Measurements from ENCODE around the gene PLEKHM2. TPM values are rescaled to one million over a fixed set of nuclear protein-coding genes. Genes with fewer than 3 reads are reported as not detected.

Gene PLEKHM2
- total RNA-seq, 5 donors from 2014 or later (not counting 1 experiment from before 2014, with no cell fraction given): 52.5 to 65.2 (median 59.6) TPM

GRCh38 chr1:15734296-15734695 lies 50.2 kb downstream of the PLEKHM2 start:
- 100% methylated on average over 3 of the region's 13 CpGs for WGBS (ENCODE audit: insufficient coverage)
- H3K27ac Mint-ChIP-seq: no peak overlapping the region
- Histone ChIP-seq H3K27me3 (replicated peaks in 1 of 2; ENCODE audit: control insufficient read depth in 2 of 2, extremely low read depth in 1 of 2, insufficient read depth in 2 of 2, low read length in 1 of 2) (no peaks in the 10 kb centered on the region), H3K27ac (ENCODE audit: low read length) (no peak overlapping the region), H3K9me3 (no peaks in the 10 kb centered on the region), H3K36me3 (ENCODE audit: control insufficient read depth in 2 of 2, extremely low read depth in 1 of 2, insufficient read depth in 1 of 2, low read length in 1 of 2) (peaks cover 3 to 38% of the 10 kb centered on the region in 2 donors), H3K4me1 (ENCODE audit: control insufficient read depth in 1 of 2, extremely low read depth in 1 of 2, insufficient read depth in 2 of 2, low read length in 2 of 2) (no peaks in the 10 kb centered on the region), H3K4me3 (ENCODE audit: control insufficient read depth in 1 of 2, extremely low read depth in 1 of 2, low read length in 1 of 2) (no peak overlapping the region)
- H3K4me1 Mint-ChIP-seq: no peaks in the 10 kb centered on the region
- no peaks in the 10 kb centered on the region for H3K9me3 Mint-ChIP-seq
- peaks cover 8% of the 10 kb centered on the region for H3K36me3 Mint-ChIP-seq
- no peak overlapping the region for H3K4me3 Mint-ChIP-seq
- no peak for DNase-seq
- no peaks in the 10 kb centered on the region for H3K27me3 Mint-ChIP-seq
- POLR2A ChIA-PET: no interaction called here
- no peak for ATAC-seq (replicated peaks in 1 of 4)
- CTCF ChIA-PET: no interaction called here

- no peak overlapping the region for H3K27ac Mint-ChIP-seq
- ChIA-PET CTCF (no interaction called here), POLR2A (no interaction called here)
- no peaks in the 10 kb centered on the region for H3K9me3 Mint-ChIP-seq
- H3K36me3 ChIP-seq (ENCODE audit: control insufficient read depth in 2 of 2, extremely low read depth in 1 of 2, insufficient read depth in 1 of 2, low read length in 1 of 2): peaks cover 3 to 34% of the 10 kb centered on the region in 2 donors
- 96% methylated on average over 17 of the region's 17 CpGs for WGBS (ENCODE audit: insufficient coverage)
- H3K4me1 Mint-ChIP-seq: no peaks in the 10 kb centered on the region
- ATAC-seq (replicated peaks in 1 of 4) (no peak), DNase-seq (no peak)
- H3K4me3 Mint-ChIP-seq: no peak overlapping the region
- H3K27me3 Mint-ChIP-seq: no peaks in the 10 kb centered on the region
- H3K4me1 ChIP-seq (ENCODE audit: control insufficient read depth in 1 of 2, extremely low read depth in 1 of 2, insufficient read depth in 2 of 2, low read length in 2 of 2): no peaks in the 10 kb centered on the region
- H3K27ac ChIP-seq (ENCODE audit: low read length): no peak overlapping the region
- peaks cover 8% of the 10 kb centered on the region for H3K36me3 Mint-ChIP-seq
- no peak overlapping the region for H3K4me3 ChIP-seq (ENCODE audit: control insufficient read depth in 1 of 2, extremely low read depth in 1 of 2, low read length in 1 of 2)
- H3K9me3 ChIP-seq: no peaks in the 10 kb centered on the region
- H3K27me3 ChIP-seq (replicated peaks in 1 of 2; ENCODE audit: control insufficient read depth in 2 of 2, extremely low read depth in 1 of 2, insufficient read depth in 2 of 2, low read length in 1 of 2): no peaks in the 10 kb centered on the region
Observed at GRCh38 chr1:15734901-15735300, 50.8 kb downstream of the PLEKHM2 start.

- no peaks in the 10 kb centered on the region for H3K4me1 Mint-ChIP-seq
- Histone ChIP-seq H3K4me3 (ENCODE audit: control insufficient read depth in 1 of 2, extremely low read depth in 1 of 2, low read length in 1 of 2) (no peak overlapping the region), H3K36me3 (ENCODE audit: control insufficient read depth in 2 of 2, extremely low read depth in 1 of 2, insufficient read depth in 1 of 2, low read length in 1 of 2) (peaks cover 3 to 32% of the 10 kb centered on the region in 2 donors), H3K4me1 (ENCODE audit: control insufficient read depth in 1 of 2, extremely low read depth in 1 of 2, insufficient read depth in 2 of 2, low read length in 2 of 2) (no peaks in the 10 kb centered on the region), H3K27ac (ENCODE audit: low read length) (no peak overlapping the region), H3K9me3 (no peaks in the 10 kb centered on the region), H3K27me3 (replicated peaks in 1 of 2; ENCODE audit: control insufficient read depth in 2 of 2, extremely low read depth in 1 of 2, insufficient read depth in 2 of 2, low read length in 1 of 2) (no peaks in the 10 kb centered on the region)
- WGBS (ENCODE audit: insufficient coverage): 69% methylated on average over 3 of the region's 12 CpGs
- no peaks in the 10 kb centered on the region for H3K27me3 Mint-ChIP-seq
- CTCF ChIA-PET: no interaction called here
- no peak for ATAC-seq (replicated peaks in 1 of 4)
- POLR2A ChIA-PET: no interaction called here
- no peak overlapping the region for H3K27ac Mint-ChIP-seq
- DNase-seq: no peak
- no peaks in the 10 kb centered on the region for H3K9me3 Mint-ChIP-seq
- H3K4me3 Mint-ChIP-seq: no peak overlapping the region
- H3K36me3 Mint-ChIP-seq: peaks cover 8% of the 10 kb centered on the region
Observed at GRCh38 chr1:15735304-15736037, 51.4 kb downstream of the PLEKHM2 start.

- Histone ChIP-seq H3K27me3 (replicated peaks in 1 of 2; ENCODE audit: control insufficient read depth in 2 of 2, extremely low read depth in 1 of 2, insufficient read depth in 2 of 2, low read length in 1 of 2) (no peaks in the 10 kb centered on the region), H3K4me1 (ENCODE audit: control insufficient read depth in 1 of 2, extremely low read depth in 1 of 2, insufficient read depth in 2 of 2, low read length in 2 of 2) (peaks cover 0 to 1% of the 10 kb centered on the region in 2 experiments), H3K36me3 (ENCODE audit: control insufficient read depth in 2 of 2, extremely low read depth in 1 of 2, insufficient read depth in 1 of 2, low read length in 1 of 2) (peaks cover 3 to 24% of the 10 kb centered on the region in 2 donors), H3K9me3 (no peaks in the 10 kb centered on the region), H3K27ac (ENCODE audit: low read length) (no peak within 1 kb of the TSS), H3K4me3 (ENCODE audit: control insufficient read depth in 1 of 2, extremely low read depth in 1 of 2, low read length in 1 of 2) (no peak within 1 kb of the TSS)
- POLR2A ChIA-PET: interaction anchor here in 1 of 2 donors (0.6 kb wide), 1 partner anchor 24 kb away, joined by 7 read pairs; no protein-coding TSS in a partner anchor
- CTCF ChIA-PET: interaction anchor here in 1 of 2 donors (0.6 kb wide), 1 partner anchor 605 kb away, joined by 3 read pairs; no protein-coding TSS in a partner anchor
- no peak within 1 kb of the TSS for H3K27ac Mint-ChIP-seq
- H3K4me3 Mint-ChIP-seq: no peak within 1 kb of the TSS
- H3K9me3 Mint-ChIP-seq: no peaks in the 10 kb centered on the region
- H3K27me3 Mint-ChIP-seq: no peaks in the 10 kb centered on the region
- ATAC-seq (replicated peaks in 1 of 4): no peak
- H3K36me3 Mint-ChIP-seq: peaks cover 8% of the 10 kb centered on the region
- peaks cover under 1 to 3% (median 2%) of the 10 kb centered on the region in 3 donors for H3K4me1 Mint-ChIP-seq
- DNase-seq: no peak
- 94% methylated on average over 34 of the region's 35 CpGs for WGBS (ENCODE audit: insufficient coverage)
Observed at GRCh38 chr1:15736038-15736891, 52.1 kb downstream of the PLEKHM2 start, which contains the start of gene SLC25A34. SLC25A34 (plus strand) TSS chr1:15736258; CDS start chr1:15736486, 228 bp downstream.

- ATAC-seq (replicated peaks in 1 of 4) (no peak), DNase-seq (no peak)
- Histone ChIP-seq H3K27ac (ENCODE audit: low read length) (no peak overlapping the region), H3K4me1 (ENCODE audit: control insufficient read depth in 1 of 2, extremely low read depth in 1 of 2, insufficient read depth in 2 of 2, low read length in 2 of 2) (peaks cover 0 to 6% of the 10 kb centered on the region in 2 experiments), H3K9me3 (no peaks in the 10 kb centered on the region), H3K27me3 (replicated peaks in 1 of 2; ENCODE audit: control insufficient read depth in 2 of 2, extremely low read depth in 1 of 2, insufficient read depth in 2 of 2, low read length in 1 of 2) (no peaks in the 10 kb centered on the region), H3K36me3 (ENCODE audit: control insufficient read depth in 2 of 2, extremely low read depth in 1 of 2, insufficient read depth in 1 of 2, low read length in 1 of 2) (peaks cover 3 to 18% of the 10 kb centered on the region in 2 donors), H3K4me3 (ENCODE audit: control insufficient read depth in 1 of 2, extremely low read depth in 1 of 2, low read length in 1 of 2) (no peak overlapping the region)
- 86% methylated on average over 5 of the region's 6 CpGs for WGBS (ENCODE audit: insufficient coverage)
- Mint-ChIP-seq H3K27me3 (no peaks in the 10 kb centered on the region), H3K4me1 (peaks cover 5 to 7% (median 6%) of the 10 kb centered on the region in 3 donors), H3K4me3 (no peak overlapping the region), H3K9me3 (no peaks in the 10 kb centered on the region), H3K27ac (no peak overlapping the region), H3K36me3 (peaks cover 8% of the 10 kb centered on the region)
- CTCF ChIA-PET: interaction anchor here in 1 of 2 donors (0.6 kb wide), 1 partner anchor 605 kb away, joined by 3 read pairs; no protein-coding TSS in a partner anchor
- POLR2A ChIA-PET: interaction anchor here in 1 of 2 donors (0.6 kb wide), 1 partner anchor 23 kb away, joined by 7 read pairs; no protein-coding TSS in a partner anchor
Observed at GRCh38 chr1:15736892-15737261, 52.8 kb downstream of the PLEKHM2 start.

All from T-cell (primary cell).